HL-60 (cell line): ENCODE measurements around the gene IAH1.

Experiments
- DNase-seq, 2 experiments: peaks; one replicate each; pipeline ENCODE4 v3.0.0-alpha.2; 2010 to 2020; ENCODE audit warnings: low read depth in 1 of 2, low spot score in 1 of 2
- H3K27ac ChIP-seq: fragments of 250-450 bp; sonication (Bioruptor Pico); replicated peaks from 2 replicates; pipeline ENCODE4 v1.5.1; 2020; ENCODE audit warnings: mild to moderate bottlenecking, moderate library complexity
- H3K27me3 ChIP-seq: fragments of 250-450 bp; sonication (Bioruptor Pico); 2 replicates; pipeline ENCODE4 v1.5.1; 2021; ENCODE audit warnings: mild to moderate bottlenecking, moderate library complexity; ENCODE audit not compliant: insufficient read depth, poor library complexity, severe bottlenecking
- H3K4me3 ChIP-seq: replicated peaks from 2 replicates; pipeline ENCODE4 v1.5.1; 2011; ENCODE audit warnings: mild to moderate bottlenecking, control low read depth, low read length; ENCODE audit not compliant: insufficient read depth
- GABPA ChIP-seq: IDR thresholded peaks from 2 replicates; pipeline ENCODE4 v1.6.1; 2012; ENCODE audit warnings: low read depth
- POLR2AphosphoS5 ChIP-seq: IDR thresholded peaks from 2 replicates; pipeline ENCODE4 v1.6.1; 2012; ENCODE audit warnings: low read depth
- SPI1 ChIP-seq: IDR thresholded peaks from 2 replicates; pipeline ENCODE4 v1.6.1; 2012; ENCODE audit warnings: low read depth, mild to moderate bottlenecking, borderline replicate concordance
- TF ChIP-seq, protein P1 (sequence below): IDR thresholded peaks from one replicate; pipeline ENCODE4 v1.5.1; 2011; ENCODE audit warnings: low read length, control low read depth, inconsistent platforms; ENCODE audit not compliant: insufficient read depth
- TF ChIP-seq, protein P2 (sequence below): IDR thresholded peaks from 2 replicates; pipeline ENCODE4 v1.6.1; 2012; ENCODE audit warnings: low read depth; ENCODE audit not compliant: insufficient replicate concordance

IAH1 gene

DNA sequence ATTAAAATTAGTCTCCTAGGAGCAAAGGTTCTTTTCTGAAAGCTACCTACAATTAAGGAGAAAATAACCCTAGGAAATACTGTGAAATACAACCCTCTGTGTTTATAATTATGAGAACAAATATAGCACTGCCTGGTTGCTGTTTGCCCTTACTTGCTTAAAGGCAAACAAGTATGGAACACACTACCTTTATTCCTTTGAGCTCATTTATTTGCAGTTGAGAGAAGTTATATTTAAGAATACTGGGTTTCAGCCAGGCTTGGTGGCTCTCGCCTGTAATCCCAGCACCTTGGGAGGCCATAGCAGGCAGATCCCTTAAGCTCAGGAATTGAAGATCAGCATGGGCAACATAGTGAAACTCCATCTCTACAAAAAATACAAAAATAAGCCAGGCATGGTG lies 23.1 kb upstream of the IAH1 start:
- H3K4me3 ChIP-seq, result no peak overlapping the region
- no peak for DNase-seq
- TF ChIP-seq, protein P1, sequence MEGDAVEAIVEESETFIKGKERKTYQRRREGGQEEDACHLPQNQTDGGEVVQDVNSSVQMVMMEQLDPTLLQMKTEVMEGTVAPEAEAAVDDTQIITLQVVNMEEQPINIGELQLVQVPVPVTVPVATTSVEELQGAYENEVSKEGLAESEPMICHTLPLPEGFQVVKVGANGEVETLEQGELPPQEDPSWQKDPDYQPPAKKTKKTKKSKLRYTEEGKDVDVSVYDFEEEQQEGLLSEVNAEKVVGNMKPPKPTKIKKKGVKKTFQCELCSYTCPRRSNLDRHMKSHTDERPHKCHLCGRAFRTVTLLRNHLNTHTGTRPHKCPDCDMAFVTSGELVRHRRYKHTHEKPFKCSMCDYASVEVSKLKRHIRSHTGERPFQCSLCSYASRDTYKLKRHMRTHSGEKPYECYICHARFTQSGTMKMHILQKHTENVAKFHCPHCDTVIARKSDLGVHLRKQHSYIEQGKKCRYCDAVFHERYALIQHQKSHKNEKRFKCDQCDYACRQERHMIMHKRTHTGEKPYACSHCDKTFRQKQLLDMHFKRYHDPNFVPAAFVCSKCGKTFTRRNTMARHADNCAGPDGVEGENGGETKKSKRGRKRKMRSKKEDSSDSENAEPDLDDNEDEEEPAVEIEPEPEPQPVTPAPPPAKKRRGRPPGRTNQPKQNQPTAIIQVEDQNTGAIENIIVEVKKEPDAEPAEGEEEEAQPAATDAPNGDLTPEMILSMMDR, result no peak
- TF ChIP-seq SPI1 (no peak), POLR2AphosphoS5 (no peak), GABPA (no peak)
- TF ChIP-seq, protein P2, sequence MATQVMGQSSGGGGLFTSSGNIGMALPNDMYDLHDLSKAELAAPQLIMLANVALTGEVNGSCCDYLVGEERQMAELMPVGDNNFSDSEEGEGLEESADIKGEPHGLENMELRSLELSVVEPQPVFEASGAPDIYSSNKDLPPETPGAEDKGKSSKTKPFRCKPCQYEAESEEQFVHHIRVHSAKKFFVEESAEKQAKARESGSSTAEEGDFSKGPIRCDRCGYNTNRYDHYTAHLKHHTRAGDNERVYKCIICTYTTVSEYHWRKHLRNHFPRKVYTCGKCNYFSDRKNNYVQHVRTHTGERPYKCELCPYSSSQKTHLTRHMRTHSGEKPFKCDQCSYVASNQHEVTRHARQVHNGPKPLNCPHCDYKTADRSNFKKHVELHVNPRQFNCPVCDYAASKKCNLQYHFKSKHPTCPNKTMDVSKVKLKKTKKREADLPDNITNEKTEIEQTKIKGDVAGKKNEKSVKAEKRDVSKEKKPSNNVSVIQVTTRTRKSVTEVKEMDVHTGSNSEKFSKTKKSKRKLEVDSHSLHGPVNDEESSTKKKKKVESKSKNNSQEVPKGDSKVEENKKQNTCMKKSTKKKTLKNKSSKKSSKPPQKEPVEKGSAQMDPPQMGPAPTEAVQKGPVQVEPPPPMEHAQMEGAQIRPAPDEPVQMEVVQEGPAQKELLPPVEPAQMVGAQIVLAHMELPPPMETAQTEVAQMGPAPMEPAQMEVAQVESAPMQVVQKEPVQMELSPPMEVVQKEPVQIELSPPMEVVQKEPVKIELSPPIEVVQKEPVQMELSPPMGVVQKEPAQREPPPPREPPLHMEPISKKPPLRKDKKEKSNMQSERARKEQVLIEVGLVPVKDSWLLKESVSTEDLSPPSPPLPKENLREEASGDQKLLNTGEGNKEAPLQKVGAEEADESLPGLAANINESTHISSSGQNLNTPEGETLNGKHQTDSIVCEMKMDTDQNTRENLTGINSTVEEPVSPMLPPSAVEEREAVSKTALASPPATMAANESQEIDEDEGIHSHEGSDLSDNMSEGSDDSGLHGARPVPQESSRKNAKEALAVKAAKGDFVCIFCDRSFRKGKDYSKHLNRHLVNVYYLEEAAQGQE, result no peak
- no peaks in the 10 kb centered on the region for H3K27me3 ChIP-seq
- H3K27ac ChIP-seq, result no peak overlapping the region

DNA sequence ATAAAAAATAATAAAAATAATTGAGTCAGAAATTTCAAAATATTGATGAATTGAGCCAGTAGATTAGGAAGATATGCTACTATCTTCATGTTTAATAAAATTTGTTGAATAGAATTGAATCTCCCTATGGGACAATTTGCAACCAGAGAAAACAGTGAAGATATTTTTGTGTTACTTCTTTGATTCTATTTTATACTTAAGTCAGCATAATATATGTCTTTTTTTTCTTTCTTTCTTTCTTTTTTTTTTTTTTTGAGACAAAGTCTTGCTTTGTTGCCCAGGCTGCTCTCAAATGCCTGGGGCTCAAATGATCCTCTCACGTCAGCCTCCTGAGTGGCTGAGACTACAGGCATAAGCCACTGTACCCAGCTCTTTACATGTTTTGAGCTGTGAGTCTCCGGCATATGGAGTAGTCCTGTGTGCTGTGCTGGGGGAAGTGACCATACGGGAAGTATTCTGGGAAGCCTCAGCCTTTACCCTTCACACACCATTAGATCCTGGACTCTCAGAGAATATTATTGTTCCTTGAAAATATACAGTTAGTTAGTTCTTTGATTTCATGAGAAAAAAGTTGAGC lies 13.8 kb upstream of the IAH1 start:
- TF ChIP-seq GABPA (no peak), SPI1 (no peak), POLR2AphosphoS5 (no peak)
- TF ChIP-seq, protein P1, result no peak
- TF ChIP-seq, protein P2, result no peak
- no peak for DNase-seq
- H3K27me3 ChIP-seq, result no peaks in the 10 kb centered on the region
- H3K4me3 ChIP-seq, result no peak overlapping the region
- no peak overlapping the region for H3K27ac ChIP-seq

DNA sequence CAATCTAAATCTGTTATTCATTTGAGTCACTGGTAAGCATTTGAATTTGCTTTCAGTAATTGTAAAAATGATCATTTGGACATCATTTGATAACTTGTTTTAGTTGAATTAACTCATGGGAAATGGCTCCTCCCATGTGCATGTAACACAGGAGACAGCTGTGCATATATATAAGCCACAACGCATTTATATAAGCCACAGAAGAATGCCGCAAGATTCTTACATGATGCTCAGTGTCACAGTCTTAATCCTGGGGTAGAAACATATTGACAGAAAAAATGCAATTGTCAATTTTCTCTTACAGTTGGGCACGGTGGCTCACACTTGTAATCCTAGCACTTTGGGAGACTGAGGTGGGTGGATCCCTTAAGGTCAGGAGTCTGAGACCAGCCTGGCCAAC lies 13.3 kb upstream of the IAH1 start:
- no peaks in the 10 kb centered on the region for H3K27me3 ChIP-seq
- TF ChIP-seq, protein P1, result no peak
- TF ChIP-seq POLR2AphosphoS5, result no peak
- TF ChIP-seq, protein P2, result no peak
- TF ChIP-seq GABPA, result no peak
- no peak for TF ChIP-seq SPI1
- no peak overlapping the region for H3K27ac ChIP-seq
- DNase-seq, result no peak
- no peak overlapping the region for H3K4me3 ChIP-seq
